Mucosa of stomach (tissue), 1 donor: ENCODE measurements around the gene COL16A1.

ENCODE experiments used
- H3K27me3 ChIP-seq: one replicate; pipeline ENCODE4 v1.7.0; 2013; ENCODE audit warnings: mild to moderate bottlenecking, low read length; ENCODE audit not compliant: control insufficient read depth, insufficient read depth
- H3K36me3 ChIP-seq: one replicate; pipeline ENCODE4 v1.7.0; 2013; ENCODE audit warnings: low read length; ENCODE audit not compliant: control insufficient read depth, insufficient read depth
- H3K4me1 ChIP-seq: one replicate; pipeline ENCODE4 v1.7.0; 2013; ENCODE audit warnings: mild to moderate bottlenecking, low read length; ENCODE audit not compliant: control insufficient read depth, insufficient read depth
- H3K4me3 ChIP-seq: one replicate; pipeline ENCODE4 v1.7.0; 2013; ENCODE audit warnings: low read length
- H3K9ac ChIP-seq: one replicate; pipeline ENCODE4 v1.7.0; 2013; ENCODE audit warnings: mild to moderate bottlenecking, low read length, moderate library complexity
- H3K9me3 ChIP-seq: one replicate; pipeline ENCODE4 v1.7.0; 2013; ENCODE audit warnings: mild to moderate bottlenecking, low read length, moderate library complexity; ENCODE audit not compliant: control insufficient read depth
- donor health status: Pancreatic carcinoma.

The COL16A1 gene

DNA sequence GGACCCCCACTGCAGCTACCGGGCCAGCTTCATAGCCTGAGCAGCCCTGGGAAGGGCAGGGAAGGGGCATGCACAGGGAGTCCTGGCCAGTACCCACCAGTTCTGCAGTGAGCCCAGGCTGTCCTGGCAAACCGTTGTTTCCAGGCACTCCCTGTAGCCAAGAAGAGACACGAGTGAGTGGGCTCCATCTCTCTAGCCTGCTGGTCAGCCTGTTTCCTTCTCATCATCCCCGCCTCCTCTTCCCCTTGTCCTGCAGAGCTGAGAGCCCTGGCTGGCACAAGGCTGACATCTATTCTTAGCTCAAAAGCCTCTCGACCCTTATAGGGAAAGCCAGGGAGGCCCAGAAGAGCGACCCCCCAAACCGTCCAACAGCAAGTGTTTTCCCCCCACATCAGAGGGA lies 28.7 kb downstream of the COL16A1 start:
- Histone ChIP-seq H3K9ac (no peak overlapping the region), H3K4me1 (peaks cover 16% of the 10 kb centered on the region), H3K36me3 (no peaks in the 10 kb centered on the region)

DNA sequence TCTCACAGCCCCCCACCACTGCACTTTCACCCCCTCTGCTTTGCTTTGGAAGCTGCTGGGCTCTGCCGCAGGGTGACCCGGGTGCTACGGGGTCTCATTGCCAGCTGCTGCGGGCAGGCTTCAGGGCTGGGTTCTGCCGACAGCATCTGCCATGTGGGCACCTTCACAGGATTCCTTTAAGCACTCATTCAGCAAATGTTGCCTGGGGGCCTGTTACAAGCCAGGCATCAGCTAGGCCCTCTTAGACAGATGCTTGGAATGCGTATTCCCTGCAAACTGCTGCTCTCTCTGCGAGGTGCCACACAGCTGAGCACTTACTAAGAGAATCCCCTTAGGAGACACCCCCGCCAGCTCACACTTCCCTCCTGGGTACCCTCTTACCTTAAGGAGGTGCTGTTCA lies 29.2 kb downstream of the COL16A1 start:
- Histone ChIP-seq H3K9ac (no peak overlapping the region), H3K9me3 (no peaks in the 10 kb centered on the region), H3K27me3 (peaks cover 5% of the 10 kb centered on the region), H3K4me3 (no peak overlapping the region), H3K36me3 (no peaks in the 10 kb centered on the region), H3K4me1 (peaks cover 21% of the 10 kb centered on the region)

More for the DNA sequence above, 28.7 kb downstream of the COL16A1 start:
- H3K27me3 ChIP-seq: peaks cover 5% of the 10 kb centered on the region
- H3K4me3 ChIP-seq: no peak overlapping the region
- H3K9me3 ChIP-seq: no peaks in the 10 kb centered on the region

DNA sequence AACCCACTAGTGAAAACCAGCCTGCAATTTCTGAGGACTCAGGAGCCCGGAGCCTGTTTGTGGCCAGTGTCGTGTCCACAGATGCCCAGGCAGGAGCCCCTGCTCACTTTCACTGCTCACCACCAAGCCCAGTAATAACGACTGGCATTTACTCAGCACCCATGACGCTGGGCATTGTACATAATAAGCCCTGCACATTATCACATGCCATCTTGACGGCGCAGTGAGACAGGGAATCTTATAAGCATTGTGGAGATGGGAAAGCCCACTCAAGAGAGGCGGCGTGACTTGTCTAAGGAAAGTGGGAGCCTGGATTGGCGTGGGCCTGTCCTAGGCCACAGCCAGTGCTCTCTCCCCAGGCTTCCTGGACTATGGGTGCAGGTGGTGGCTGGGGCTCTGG lies 30.4 kb downstream of the COL16A1 start:
- H3K27me3 ChIP-seq: peaks cover 5% of the 10 kb centered on the region
- no peak overlapping the region for H3K4me3 ChIP-seq
- H3K4me1 ChIP-seq: peaks cover 32% of the 10 kb centered on the region
- H3K36me3 ChIP-seq: no peaks in the 10 kb centered on the region
- no peaks in the 10 kb centered on the region for H3K9me3 ChIP-seq
- H3K9ac ChIP-seq: no peak overlapping the region

DNA sequence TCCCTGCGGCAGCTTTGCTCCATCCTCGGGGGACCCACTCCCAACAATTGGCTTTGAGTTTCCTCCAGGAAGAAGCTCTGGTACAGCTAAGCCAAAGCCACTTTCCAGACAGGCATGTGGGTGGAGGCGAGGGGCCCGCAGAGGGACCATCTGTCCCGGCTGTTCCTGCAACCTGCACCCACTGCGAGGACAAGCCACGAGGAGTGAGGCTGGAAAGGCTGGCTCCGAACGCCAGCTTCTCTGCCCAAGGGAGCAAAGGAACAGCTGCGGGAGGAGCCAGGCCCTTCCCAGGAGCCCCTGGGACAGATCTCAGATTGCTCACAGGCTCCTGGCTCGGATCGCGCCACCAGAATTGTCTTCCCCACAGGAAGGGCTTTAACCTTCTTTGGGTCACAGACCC lies 30.8 kb downstream of the COL16A1 start:
- H3K4me1 ChIP-seq: peaks cover 32% of the 10 kb centered on the region
- no peak overlapping the region for H3K9ac ChIP-seq

DNA sequence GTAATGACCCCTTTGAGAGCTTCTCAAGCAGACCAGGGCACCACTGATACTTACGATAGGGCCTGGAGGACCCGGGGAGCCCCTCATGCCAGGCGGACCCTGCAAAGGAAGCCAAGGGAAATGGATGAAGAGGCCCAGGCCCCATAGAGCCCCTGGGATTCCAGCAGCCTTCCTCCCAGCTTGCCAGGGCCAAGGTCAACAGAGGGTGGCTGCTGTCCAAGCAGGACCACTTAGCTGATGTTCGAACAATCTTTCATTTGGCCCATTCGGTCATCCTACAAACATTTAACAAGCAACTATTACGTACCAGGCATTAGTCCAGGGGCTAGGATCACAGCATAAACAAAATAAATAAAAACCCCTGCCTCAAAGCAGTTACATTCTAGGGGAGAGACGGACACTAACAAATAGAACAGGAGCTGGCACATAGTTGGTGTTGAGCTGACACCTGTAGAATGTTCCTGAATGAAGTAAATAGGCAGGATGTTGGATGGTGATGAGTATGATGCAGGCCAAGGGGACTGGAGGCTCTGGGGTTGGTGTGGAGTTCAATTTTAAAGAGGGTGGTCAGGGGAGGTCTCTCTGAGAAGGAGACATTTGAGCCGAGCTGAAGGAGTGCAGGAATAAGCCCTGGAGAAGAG lies 32.1 kb downstream of the COL16A1 start:
- Histone ChIP-seq H3K4me1 (peaks cover 43% of the 10 kb centered on the region), H3K9me3 (no peaks in the 10 kb centered on the region), H3K4me3 (no peak overlapping the region), H3K9ac (no peak overlapping the region), H3K36me3 (no peaks in the 10 kb centered on the region), H3K27me3 (peaks cover 5% of the 10 kb centered on the region)

More for the DNA sequence above, 30.8 kb downstream of the COL16A1 start:
- Histone ChIP-seq H3K36me3 (no peaks in the 10 kb centered on the region), H3K9me3 (no peaks in the 10 kb centered on the region), H3K27me3 (peaks cover 5% of the 10 kb centered on the region), H3K4me3 (no peak overlapping the region)

DNA sequence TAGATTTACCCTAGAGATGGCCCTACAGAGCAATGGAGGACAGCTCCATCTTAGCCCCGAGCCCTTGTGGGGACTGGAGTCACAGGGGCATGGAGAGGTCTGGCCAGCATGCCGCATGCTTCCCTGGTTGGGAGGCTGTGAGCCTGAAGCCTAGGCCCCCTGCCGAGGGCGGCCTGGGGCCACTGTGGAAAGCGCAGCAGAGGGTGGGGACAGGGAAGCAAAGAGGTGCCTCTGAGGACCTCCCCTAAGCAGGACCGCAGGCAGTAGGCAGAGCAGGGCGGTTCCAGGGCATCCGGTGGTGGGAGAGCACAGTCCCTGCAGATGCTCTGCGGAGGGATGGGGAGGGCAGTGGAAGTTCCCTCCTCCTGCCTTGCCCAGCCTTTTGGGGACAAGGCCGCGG lies 32.7 kb downstream of the COL16A1 start:
- Histone ChIP-seq H3K9ac (no peak overlapping the region), H3K4me1 (peaks cover 46% of the 10 kb centered on the region), H3K27me3 (peaks cover 5% of the 10 kb centered on the region), H3K9me3 (no peaks in the 10 kb centered on the region), H3K4me3 (no peak overlapping the region), H3K36me3 (no peaks in the 10 kb centered on the region)

DNA sequence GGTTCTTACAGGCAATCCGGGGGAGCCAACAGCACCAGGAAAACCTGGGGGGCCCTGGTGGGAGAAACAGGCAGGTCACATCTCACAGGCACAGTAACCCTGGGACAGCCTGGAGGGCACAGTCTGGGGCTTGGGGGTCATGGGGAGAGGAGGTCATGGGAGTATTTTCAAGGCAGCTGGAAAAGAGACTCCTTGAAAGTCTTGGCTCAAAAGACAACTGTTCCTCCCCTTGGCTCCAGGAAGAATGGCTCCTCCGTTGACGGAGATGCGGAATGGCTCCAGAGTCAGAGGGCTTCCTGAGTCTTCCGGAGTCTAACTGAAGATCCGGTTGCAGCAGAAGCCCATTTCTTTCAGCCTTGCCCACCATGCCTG lies 33.2 kb downstream of the COL16A1 start:
- peaks cover 5% of the 10 kb centered on the region for H3K27me3 ChIP-seq
- H3K9me3 ChIP-seq: no peaks in the 10 kb centered on the region
- H3K4me3 ChIP-seq: no peak overlapping the region
- H3K9ac ChIP-seq: peak overlapping the region; percentile 61
- H3K4me1 ChIP-seq: peaks cover 48% of the 10 kb centered on the region
- no peaks in the 10 kb centered on the region for H3K36me3 ChIP-seq

DNA sequence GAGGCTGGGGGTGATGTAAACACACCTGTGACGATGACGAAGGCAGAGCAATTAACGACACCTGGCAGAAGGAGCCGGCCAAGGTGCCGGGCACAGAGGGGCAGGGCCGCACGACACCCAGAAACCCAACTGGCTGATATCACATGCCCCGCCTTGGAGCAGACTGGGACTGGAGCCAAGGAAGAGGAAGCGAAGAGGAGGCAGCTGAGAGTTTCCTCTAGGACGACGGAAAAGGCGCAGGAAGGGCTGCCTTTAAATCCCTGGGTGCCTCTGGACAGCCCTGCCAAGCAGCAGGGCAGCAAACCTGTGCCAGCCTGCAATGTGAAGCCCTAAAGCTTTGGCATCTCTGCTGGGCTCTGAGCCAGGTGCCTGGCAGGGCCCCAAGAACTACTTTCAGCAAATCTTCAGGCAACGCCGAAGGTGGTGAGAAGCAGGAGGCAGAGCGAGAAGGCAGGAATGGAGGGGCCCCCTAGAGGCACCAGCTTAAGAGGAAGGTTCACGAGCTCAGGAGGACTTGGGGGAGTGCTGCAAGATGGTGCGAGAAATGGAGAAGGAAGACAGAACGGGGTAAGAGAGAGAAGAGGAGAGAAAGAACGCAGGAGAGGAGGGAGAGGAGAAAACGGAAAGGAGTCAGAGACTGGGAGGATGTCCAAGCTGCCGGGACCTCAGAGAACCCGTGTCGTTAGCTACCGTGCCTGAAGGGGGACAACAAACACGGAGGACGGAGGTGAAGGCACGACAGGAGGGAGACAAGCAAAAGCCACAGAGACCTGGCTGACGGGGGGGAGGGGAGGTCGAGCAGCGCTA lies 33.8 kb downstream of the COL16A1 start:
- Histone ChIP-seq H3K27me3 (peaks cover 5% of the 10 kb centered on the region), H3K9me3 (no peaks in the 10 kb centered on the region), H3K36me3 (no peaks in the 10 kb centered on the region), H3K4me1 (peaks cover 50% of the 10 kb centered on the region), H3K4me3 (no peak overlapping the region), H3K9ac (peak overlapping the region; percentile 61)

DNA sequence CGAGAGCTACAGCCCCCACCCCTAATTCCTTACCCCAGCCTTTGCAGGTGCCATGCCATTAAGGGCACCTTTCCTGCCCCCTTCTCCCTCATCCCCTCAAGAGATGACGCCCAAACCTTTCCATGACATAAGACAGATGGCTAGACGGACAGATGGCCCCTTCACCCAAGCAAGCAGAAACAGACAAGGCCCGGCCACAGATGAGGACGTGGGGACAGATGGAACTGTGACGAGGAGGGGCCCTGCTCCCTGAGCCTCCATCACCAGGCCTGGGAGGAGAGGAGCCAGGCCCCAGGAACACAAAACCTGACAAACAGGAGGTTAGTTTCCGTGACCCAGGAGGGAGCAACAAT lies 34.4 kb downstream of the COL16A1 start:
- Histone ChIP-seq H3K9ac (no peak overlapping the region), H3K9me3 (no peaks in the 10 kb centered on the region), H3K27me3 (peaks cover 5% of the 10 kb centered on the region), H3K36me3 (no peaks in the 10 kb centered on the region), H3K4me1 (peaks cover 50% of the 10 kb centered on the region), H3K4me3 (no peak overlapping the region)

DNA sequence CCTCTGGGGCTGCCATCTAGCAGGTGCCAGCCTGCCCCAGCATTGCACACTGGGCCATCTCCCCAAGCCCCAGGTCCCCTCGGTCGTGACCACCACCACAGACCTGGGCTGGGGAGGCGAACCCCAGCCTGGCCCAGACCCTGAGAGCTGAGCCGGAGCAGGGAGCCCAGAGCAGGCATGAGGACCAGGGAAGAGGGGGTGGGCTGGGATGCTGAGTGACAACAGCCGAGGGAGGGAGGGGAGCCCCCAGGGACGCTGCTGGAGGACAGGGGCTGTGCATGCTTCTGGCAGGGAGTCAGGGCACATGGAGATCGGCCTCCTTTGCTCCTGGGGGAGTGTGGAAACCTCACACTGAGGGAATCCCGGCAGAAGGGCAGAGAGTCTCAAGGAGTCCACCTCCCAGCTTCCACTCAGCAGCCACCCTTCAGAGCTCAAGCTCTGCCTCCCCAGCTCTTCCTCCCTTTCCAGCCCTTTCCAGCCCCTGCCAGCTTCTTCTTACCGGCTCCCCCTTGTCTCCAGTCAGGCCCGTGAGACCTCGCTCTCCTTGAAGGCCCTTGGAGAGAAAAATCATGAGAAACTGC lies 35.4 kb downstream of the COL16A1 start:
- Histone ChIP-seq H3K4me3 (no peak overlapping the region), H3K36me3 (no peaks in the 10 kb centered on the region), H3K9me3 (no peaks in the 10 kb centered on the region), H3K4me1 (peaks cover 50% of the 10 kb centered on the region), H3K27me3 (peaks cover 5% of the 10 kb centered on the region), H3K9ac (no peak overlapping the region)

DNA sequence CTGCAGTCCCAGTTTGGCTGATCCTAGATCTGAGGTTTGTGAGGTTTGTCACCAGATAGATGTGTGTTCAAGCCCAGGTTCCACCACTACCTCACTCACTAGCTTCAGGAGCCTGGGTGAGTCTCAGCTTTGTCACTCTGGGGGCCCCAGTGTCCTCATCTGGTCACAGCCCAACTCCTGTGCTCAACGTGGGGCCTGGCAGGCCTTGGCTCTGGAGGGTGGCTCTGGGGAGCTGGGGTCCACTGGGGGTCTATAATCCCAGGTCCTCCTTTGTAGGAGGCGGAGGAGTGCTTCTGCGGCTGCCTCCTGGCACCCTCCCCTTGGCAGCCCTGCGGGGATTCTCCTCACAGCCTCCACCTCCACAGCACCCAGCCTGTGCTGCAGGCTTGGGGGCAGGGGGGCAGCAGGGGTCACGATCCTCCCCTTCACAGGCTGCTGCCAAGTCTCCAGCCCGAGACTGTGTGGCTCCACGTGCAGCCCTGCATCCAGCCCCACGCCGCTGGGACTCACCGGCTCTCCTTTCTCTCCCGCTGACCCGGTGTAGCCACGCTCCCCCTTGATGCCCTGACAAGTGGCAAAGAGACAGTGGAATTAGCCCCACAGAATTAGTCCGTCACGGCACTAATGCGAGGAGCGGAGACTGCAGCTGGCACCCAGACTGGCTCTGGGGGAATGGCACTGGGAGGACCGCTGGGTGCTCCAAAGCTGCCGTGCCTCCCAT lies 36.6 kb downstream of the COL16A1 start:
- Histone ChIP-seq H3K27me3 (peaks cover 5% of the 10 kb centered on the region), H3K9ac (peak overlapping the region; percentile 5), H3K9me3 (no peaks in the 10 kb centered on the region), H3K4me1 (peaks cover 50% of the 10 kb centered on the region), H3K4me3 (no peak overlapping the region), H3K36me3 (no peaks in the 10 kb centered on the region)
